Measurements from ENCODE around the gene USP1.

USP1 gene

GRCh38 chr1:62487956-62488355 is 51.1 kb downstream of the USP1 start:
- DNase-seq (ENCODE audit: low spot score) = no peak

DNA sequence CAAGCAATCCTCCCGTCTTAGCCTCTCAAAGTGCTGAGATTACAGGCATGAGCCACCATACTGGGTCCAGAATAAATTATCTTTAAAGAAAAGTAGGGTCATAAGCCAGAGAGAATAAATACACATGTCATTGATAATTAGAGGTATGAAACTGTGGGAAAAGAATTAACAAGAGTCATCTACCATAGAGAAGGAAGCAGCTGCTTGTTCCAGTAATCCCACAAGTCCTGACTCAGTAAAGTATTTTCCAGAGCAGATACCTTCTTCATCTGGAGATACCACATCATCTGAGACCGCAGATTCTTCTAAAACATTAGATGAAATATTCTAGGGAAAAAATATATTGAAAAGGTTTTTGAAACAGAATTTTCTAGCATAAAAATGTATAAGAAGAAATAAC is 55.7 kb downstream of the USP1 start:
- DNase-seq (ENCODE audit: low spot score) = no peak

GRCh38 chr1:62493656-62494055 is 56.8 kb downstream of the USP1 start:
- DNase-seq (ENCODE audit: low spot score) = no peak

GRCh38 chr1:62494137-62494536 is 57.3 kb downstream of the USP1 start:
- no peak for DNase-seq (ENCODE audit: low spot score)

- no peak for DNase-seq (ENCODE audit: low spot score)
Measured at GRCh38 chr1:62500210-62500609, 63.4 kb downstream of the USP1 start.
